GM18502 (cell line): ENCODE data around the gene XYLB.
"Not testable (repeated sequence)": the region's sequence is repeated elsewhere in the genome, so short reads cannot be mapped to it uniquely, and the experiment has no call there.

ENCODE experiments used
- ATAC-seq: cut with Tn5 transposase; IDR thresholded peaks from one replicate; pipeline ENCODE4 v1.9.1; 2021; ENCODE audit warnings: mild to moderate bottlenecking; ENCODE audit not compliant: unreplicated experiment, poor library complexity

The XYLB gene

DNA sequence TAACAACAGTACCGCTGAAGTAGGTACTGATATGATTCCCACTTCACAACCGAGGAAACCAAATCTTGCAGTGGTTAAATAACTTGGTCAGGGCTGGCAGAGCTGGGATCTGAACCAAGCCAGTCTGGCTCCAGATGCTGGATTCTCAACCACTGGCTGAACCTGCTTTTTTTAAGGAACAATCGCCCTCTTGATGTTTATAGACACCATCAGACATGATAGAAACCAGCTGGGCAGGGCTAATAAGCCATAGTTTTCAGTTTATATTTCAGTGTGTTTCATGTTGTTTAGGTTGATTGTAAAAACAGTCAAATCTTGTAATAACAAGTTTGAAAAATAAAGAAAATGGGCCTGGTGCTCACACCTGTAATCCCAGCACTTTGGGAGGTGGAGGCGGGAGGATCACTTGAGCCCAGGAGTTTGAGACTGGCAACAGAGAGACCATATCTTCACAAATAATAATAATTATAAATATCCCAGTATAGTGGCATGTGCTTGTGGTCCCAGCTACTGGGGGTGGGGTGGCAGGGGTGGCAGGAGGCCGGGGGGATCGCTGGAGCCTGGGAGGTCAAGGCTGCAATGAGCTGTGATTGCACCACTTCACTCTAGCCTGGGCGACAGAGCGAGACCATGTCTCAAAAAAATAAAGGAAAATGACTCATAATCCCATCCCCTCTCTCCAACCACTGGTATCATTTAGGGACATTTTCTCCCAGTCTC is 36.7 kb downstream of the XYLB start:
- ATAC-seq: no peak

GRCh38 chr3:38386992-38387750 is 40.6 kb downstream of the XYLB start:
- no peak for ATAC-seq

DNA sequence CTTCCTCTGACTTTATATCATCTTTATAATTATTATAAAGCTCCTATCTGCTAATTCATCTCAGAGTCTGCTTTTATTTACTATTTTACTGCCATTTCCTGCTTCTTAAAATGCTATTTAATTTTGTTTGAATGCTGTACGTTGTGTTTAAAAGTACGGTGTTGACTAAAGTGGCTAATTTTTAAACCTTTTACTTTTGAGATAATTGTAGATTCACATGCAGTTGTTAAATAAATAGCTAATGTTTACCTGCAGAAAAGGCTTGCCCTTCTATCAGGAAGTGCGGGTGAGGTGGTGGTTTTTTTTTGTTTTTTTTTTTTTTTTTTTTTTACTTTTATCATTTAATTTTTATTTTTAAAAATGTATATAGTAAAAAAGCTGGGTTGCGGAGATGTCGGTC is 41.3 kb downstream of the XYLB start:
- ATAC-seq: no peak

DNA sequence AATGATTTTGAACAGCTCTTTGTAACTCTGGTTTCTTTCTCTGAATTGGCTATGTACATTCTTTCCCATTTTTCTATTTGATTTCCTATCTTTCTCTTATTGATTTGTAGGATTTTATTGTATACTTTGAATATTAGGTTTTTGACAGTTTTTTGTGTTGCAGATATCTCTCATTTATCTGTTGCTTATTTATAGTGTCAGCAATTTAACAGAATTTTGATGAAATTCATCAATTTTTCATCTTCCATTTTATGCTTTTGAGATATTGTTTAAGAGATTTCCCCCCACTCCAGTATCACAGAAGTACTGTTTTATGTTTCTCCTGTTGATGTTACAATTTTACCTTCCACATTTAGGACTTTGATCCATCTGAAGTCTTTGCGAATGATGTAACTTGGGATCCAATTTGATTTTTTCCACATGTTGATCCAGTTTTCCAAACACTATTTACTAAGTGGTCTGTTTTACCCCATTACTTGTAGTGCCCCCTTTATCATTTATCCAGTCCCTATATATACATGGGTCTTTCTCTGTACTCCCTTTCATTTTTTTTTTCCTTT is 46.1 kb downstream of the XYLB start:
- ATAC-seq: no peak

- ATAC-seq: no peak
These were observed 49.7 kb downstream of the XYLB start for GRCh38 chr3:38396239-38396638.

DNA sequence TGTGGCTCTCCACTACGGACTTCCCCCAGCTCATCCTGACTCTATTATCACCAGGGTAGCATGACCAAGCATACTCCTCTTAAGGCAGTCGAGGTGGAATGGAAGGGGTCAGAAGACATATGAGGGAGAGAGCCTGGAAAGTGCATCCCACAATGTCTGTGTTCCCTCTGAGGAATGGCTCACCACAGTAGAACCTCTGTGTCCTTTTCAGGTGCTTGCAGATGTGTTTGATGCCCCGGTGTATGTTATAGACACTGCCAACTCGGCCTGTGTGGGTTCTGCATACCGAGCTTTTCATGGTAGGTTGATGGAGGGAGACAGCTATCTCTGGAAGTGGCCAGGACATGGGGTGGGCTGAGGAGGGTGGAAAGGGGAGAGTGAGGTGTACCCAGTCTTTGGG is 50.3 kb downstream of the XYLB start:
- no peak for ATAC-seq

GRCh38 chr3:38397320-38397719 is 50.7 kb downstream of the XYLB start:
- no peak for ATAC-seq

- no peak for ATAC-seq
These were observed 54.8 kb downstream of the XYLB start for GRCh38 chr3:38401246-38401962.

- no peak for ATAC-seq
These were observed 57.7 kb downstream of the XYLB start for GRCh38 chr3:38404286-38404685.

- ATAC-seq: no peak
These were observed 65.0 kb downstream of the XYLB start for GRCh38 chr3:38411591-38411990.

GRCh38 chr3:38420758-38421157 is 74.2 kb downstream of the XYLB start:
- not testable (repeated sequence) for ATAC-seq

DNA sequence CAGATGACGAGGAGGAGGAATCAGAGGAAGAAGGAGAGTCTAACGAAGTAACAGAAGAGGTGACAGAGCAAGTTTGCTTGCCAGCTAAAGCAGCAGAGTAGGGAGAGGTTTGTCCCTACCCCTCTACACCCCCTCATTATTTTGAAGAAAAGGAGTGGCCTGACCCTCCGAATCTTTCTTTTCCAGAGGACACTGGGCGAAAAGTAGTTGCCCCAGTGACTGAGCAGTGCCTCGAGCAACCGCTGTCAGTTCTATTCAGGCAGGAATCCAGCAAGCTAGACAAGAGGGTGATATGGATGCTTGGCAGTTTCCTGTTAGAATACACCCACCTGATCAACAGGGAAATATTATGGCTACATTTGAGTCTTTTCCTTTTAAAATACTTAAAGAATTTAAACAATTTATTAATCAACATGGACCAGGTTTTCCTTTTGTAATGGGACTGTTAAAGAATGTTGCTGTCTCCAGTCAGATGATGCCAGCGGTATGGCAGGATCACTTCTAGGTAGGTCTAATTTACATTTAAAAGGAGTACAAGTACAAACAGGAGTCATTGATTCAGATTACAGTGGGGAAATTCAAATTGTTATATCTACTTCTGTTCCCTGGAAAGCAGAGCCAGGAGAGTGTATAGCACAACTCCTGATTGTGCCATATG is 75.2 kb downstream of the XYLB start:
- no peak for ATAC-seq

GRCh38 chr3:38426798-38427426 is 80.3 kb downstream of the XYLB start:
- not testable (repeated sequence) for ATAC-seq

DNA sequence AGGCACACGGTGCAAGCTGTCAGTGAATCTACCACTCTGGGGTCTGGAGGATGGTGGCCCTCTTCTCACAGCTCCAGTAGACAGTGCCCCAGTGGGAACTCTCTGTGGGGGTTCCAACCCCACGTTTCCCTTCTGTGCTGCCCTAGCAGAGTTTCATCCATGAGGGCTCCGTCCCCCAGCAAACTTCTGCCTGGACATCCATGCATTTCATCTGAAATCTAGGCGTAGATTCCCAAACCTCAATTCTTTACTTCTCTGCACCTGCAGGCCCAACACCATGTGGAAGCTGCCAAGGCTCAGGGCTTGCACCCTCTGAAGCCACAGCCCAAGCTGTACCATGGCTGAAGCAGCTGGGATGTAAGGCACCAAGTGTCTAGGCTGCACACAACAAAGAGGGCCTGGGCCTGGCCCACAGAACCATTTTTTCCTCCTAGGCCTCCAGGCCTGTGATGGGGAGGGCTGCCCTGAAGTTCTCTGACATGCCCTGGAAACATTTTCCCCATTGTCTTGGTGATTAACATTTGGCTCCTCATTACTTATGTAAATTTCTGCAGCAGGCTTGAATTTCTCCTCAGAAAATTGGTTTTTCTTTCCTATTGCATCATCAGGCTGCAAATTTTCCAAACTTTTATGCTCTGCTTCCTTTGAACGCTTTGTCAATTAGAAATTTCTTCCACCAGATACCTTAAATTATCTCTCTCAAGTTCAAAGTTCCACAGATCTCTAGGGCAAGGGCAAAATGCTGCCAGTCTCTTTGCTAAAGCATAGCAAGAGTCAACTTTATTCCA is 86.5 kb downstream of the XYLB start:
- ATAC-seq: not testable (repeated sequence)

- not testable (repeated sequence) for ATAC-seq
These were observed 87.1 kb downstream of the XYLB start for GRCh38 chr3:38433661-38434060.

DNA sequence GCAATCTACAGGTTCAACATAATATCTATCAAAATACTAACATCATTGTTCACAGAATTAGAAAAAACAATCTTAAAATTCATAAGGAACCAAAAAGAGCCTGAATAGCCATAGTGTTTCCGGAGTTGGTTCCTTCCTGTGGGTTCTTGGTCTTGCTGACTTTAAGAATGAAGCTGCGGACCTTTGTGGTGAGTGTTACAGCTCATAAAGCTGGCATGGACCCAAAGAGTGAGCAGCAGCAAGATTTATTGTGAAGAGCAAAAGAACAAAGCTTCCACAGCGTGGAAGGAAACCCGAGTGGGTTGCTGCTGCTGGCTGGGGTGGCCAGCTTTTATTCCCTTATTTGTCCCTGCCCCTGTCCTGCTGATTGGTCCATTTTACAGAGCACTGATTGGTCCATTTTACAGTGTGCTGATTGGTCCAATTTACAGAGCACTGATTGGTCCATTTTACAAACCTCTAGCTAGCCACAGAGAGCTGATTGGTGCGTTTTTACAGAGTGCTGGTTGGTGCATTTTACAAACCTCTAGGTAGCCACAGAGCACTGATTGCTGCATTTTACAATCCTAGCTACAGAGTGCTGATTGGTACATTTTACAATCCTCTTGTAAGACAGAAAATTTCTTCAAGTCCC is 92.0 kb downstream of the XYLB start:
- ATAC-seq: not testable (repeated sequence)

DNA sequence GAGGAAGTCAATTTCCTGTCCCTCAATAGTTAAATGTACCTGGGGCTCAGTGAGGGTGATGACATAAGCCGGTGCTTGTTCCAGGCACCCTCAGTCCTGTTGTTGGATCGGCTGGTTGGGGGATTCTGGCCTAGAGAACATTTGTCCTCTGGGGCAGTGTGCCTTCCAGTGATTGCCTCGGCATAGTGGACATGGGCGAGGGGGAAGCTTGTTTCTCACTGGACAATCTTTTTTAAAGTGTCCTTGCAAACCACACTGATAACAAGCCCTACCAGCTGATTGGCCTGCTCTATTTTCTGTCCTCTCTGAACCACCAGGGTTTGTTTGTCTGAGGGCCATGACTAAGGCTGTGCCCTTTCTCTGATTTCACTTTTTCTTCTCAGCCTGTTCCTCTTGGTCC is 96.6 kb downstream of the XYLB start:
- not testable (repeated sequence) for ATAC-seq

DNA sequence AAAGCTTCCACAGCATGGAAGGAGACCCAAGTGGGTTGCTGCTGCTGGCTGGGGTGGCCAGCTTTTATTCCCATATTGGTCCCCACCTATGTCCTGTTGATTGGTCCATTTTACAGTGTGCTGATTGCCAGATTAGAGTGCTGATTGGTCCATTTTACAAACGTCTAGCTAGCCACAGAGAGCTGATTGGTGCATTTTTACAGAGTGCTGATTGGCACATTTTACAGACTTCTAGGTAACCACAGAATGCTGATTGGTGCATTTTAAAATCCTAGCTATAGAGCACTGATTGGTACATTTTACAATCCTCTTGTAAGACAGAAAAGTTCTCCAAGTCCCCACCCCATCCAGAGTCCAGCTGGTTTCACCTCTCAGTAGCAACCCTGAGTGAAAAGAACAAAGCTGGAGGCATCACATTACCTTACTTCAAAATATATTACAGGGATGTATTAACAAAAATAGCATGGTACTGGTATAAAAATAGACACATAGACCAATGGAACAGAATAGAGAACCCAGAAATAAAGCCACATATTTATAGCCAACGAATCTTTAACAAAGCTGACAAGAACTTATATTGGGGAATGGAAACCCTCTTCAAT is 99.6 kb downstream of the XYLB start:
- no peak for ATAC-seq
